Sigmoid colon (tissue), 7 donors: Measurements from ENCODE around the gene ASTN1. TPM values are rescaled to one million over a fixed set of nuclear protein-coding genes. Genes with fewer than 3 reads are reported as not detected.

Source experiments
- DNase-seq: peaks from one replicate; pipeline ENCODE4 v3.0.0-alpha.2; 2019
- H3K27ac ChIP-seq, 4 donors: fragments of 200-600 bp; sonication (generic); one replicate each; pipeline ENCODE4 v1.5.1; 2016 to 2019; ENCODE audit warnings: mild to moderate bottlenecking in 1 of 4
- H3K27me3 ChIP-seq, 3 donors: fragments of 200-600 bp; sonication (generic); one replicate each; pipeline ENCODE4 v1.5.1; 2019; ENCODE audit warnings: mild to moderate bottlenecking in 1 of 3
- H3K36me3 ChIP-seq, 4 donors: fragments of 200-600 bp; sonication (generic); one replicate each; pipeline ENCODE4 v1.5.1; 2016 to 2019
- H3K4me1 ChIP-seq, 4 donors: fragments of 200-600 bp; sonication (generic); one replicate each; pipeline ENCODE4 v1.5.1; 2017 to 2019
- H3K4me3 ChIP-seq, 4 donors: fragments of 200-600 bp; sonication (generic); one replicate each; pipeline ENCODE4 v1.5.1; 2017 to 2019; ENCODE audit warnings: mild to moderate bottlenecking in 2 of 4, moderate library complexity in 1 of 4
- H3K9me3 ChIP-seq, 4 donors: fragments of 200-600 bp in 3 of 4; sonication (generic) in 3 of 4; one replicate each; pipeline versions ENCODE4 v1.5.1 to v1.6.1; 2013 to 2019
- EP300 ChIP-seq, 4 donors: sonication (generic); formaldehyde crosslinking; IDR thresholded peaks; one replicate each; pipeline ENCODE4 v1.6.1; 2017; ENCODE audit warnings: antibody characterized with exemption in 4 of 4
- POLR2A ChIP-seq, 2 donors: fragments of 450-650 bp; IDR thresholded peaks; one replicate each; pipeline ENCODE4 v1.6.1; 2016; ENCODE audit warnings: antibody characterized with exemption in 2 of 2, mild to moderate bottlenecking in 2 of 2, moderate library complexity in 2 of 2
- POLR2AphosphoS5 ChIP-seq, 4 donors: sonication (generic); formaldehyde crosslinking; IDR thresholded peaks; one replicate each; pipeline ENCODE4 v1.6.1; 2017; ENCODE audit warnings: antibody characterized with exemption in 4 of 4
- WGBS, 2 donors: extraction: QIAGEN DNeasy Blood & Tissue Kit; methylation state at CpG; one replicate each; pipeline ENCODE4 v1.1.7; 2013; 5-methylcytosine and 5-hydroxymethylcytosine counted together
- intact Hi-C: fragments of 100-400 bp; cut with DNase I; formaldehyde crosslinking; loops from one replicate; pipeline ENCODE4 v1.15.1; 2023
- polyA plus RNA-seq, 3 donors: library from polyadenylated mRNA; stranded (reverse); fragments of 200-250 nt; gene quantifications; one replicate each; pipeline ENCODE4 v1.2.3, GENCODE V29; 2013
- total RNA-seq, 4 donors: library from RNA; depleted of rRNA; stranded (reverse); fragments of >200 nt; gene quantifications; one replicate each; pipeline ENCODE4 v1.1.0, GENCODE V29; 2016
- TF ChIP-seq, protein P1 (sequence below), 4 experiments: fragments of 450-650 bp in 3 of 4; fragments of 200-600 bp in 1 of 4; IDR thresholded peaks; one replicate each; pipeline ENCODE4 v1.5.1; 2016 to 2019; ENCODE audit warnings: antibody characterized with exemption in 4 of 4, mild to moderate bottlenecking in 3 of 4, moderate library complexity in 2 of 4
- donor health status: healthy with polysubstance abuse.
- donor health status: Bipolar disorder and iron deficiency.
- donor health status: healthy.

The ASTN1 gene
- total and polyA plus RNA-seq, 7 donors = 0.49 to 2.2 (median 1.4) TPM; not detected in 2

DNA sequence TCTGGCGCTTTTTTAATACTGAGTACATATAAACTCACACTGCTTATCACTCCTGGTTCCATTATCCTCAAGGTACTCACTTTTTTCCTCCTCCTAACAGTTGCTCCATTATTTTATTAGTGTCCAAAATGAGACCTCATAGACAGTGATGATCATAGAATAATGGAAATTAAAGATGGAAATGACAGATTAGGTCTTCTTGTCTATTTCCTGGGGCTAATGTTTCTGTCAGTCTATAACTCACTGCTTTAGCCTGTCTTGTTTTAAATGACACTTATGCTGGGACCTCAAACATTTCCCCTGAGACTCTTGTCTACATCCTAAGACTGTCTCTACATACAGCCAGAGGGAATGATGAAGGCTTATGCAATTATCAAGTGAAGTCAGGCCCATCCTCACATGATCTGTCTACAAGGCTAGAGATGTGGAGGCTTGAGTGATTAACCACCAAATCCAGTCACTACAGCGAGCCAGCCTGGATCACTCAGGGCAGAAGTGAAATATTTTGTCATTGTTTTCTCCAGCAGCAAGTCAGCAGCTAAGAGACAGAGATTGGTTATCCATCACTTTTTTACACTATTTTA lies 152.1 kb downstream of the ASTN1 start:
- Histone ChIP-seq H3K27ac (no peak overlapping the region), H3K36me3 (no peaks in the 10 kb centered on the region), H3K4me3 (no peak overlapping the region), H3K9me3 (no peaks in the 10 kb centered on the region), H3K27me3 (no peaks in the 10 kb centered on the region), H3K4me1 (no peaks in the 10 kb centered on the region)
- TF ChIP-seq, protein P1, sequence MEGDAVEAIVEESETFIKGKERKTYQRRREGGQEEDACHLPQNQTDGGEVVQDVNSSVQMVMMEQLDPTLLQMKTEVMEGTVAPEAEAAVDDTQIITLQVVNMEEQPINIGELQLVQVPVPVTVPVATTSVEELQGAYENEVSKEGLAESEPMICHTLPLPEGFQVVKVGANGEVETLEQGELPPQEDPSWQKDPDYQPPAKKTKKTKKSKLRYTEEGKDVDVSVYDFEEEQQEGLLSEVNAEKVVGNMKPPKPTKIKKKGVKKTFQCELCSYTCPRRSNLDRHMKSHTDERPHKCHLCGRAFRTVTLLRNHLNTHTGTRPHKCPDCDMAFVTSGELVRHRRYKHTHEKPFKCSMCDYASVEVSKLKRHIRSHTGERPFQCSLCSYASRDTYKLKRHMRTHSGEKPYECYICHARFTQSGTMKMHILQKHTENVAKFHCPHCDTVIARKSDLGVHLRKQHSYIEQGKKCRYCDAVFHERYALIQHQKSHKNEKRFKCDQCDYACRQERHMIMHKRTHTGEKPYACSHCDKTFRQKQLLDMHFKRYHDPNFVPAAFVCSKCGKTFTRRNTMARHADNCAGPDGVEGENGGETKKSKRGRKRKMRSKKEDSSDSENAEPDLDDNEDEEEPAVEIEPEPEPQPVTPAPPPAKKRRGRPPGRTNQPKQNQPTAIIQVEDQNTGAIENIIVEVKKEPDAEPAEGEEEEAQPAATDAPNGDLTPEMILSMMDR (IDR thresholded peaks at IDR 0.05) = no peak
- no peak for TF ChIP-seq EP300 (IDR thresholded peaks at IDR 0.05)
- TF ChIP-seq POLR2AphosphoS5 (IDR thresholded peaks at IDR 0.05) = no peak
- TF ChIP-seq POLR2A (IDR thresholded peaks at IDR 0.05) = no peak
- intact Hi-C loops = no loop called here
- 75 to 85% methylated on average over 2 of the region's 2 CpGs for WGBS, 2 donors
- DNase-seq = no peak

DNA sequence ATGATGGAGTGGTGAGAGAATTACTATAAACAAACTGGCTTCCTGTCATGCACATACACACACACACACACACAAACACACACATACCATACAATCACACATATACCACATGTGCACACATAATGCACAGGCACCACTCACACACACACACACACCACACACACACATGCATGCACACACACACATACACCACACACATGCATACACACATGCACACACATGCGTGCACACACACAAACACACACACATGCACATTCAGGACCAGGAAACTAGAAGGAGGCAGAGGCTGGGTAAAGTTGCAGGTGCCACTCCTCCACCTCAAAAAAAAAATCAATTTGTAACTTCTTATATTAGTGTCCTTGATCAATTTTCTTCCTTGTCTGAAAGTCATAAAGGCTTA lies 153.0 kb downstream of the ASTN1 start:
- TF ChIP-seq POLR2A (IDR thresholded peaks at IDR 0.05) (no peak), EP300 (IDR thresholded peaks at IDR 0.05) (no peak), POLR2AphosphoS5 (IDR thresholded peaks at IDR 0.05) (no peak)
- TF ChIP-seq, protein P1 (IDR thresholded peaks at IDR 0.05) = no peak
- H3K27ac ChIP-seq = no peak overlapping the region
- DNase-seq = no peak
- H3K36me3 ChIP-seq = no peaks in the 10 kb centered on the region
- no peaks in the 10 kb centered on the region for H3K4me1 ChIP-seq
- intact Hi-C loops = no loop called here
- H3K27me3 ChIP-seq = no peaks in the 10 kb centered on the region
- 85 to 90% methylated on average over 1 of the region's 1 CpG for WGBS, 2 donors
- H3K9me3 ChIP-seq = no peaks in the 10 kb centered on the region
- H3K4me3 ChIP-seq = no peak overlapping the region

DNA sequence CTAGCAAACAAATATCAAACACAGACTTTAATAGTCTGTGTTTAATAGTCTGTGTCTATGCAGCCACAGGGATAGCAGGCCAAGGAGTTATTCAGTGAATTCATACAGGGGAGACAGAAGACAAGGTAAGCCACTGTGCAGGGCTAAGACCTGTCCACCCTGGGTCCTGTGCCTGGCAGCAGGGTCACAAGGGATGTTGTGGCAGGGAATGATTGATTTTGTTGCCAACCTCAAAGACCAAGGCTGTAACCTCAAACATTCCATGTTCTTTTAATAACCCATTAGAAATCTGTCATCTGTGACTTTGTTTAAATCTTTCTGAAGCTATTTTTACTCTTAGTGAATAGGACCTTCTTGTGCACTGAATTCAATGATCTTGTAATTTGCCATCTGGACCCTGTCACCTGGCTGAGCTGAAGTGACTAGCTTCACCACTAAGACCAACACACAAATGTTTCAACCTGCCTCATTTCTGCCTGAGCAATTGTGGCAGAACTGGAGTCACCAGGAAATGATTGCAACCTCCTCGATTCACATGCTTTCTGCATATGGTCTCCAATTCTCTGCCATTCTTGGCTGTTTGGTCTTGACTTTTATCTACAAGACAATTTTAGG lies 154.2 kb downstream of the ASTN1 start:
- intact Hi-C loops = no loop called here

DNA sequence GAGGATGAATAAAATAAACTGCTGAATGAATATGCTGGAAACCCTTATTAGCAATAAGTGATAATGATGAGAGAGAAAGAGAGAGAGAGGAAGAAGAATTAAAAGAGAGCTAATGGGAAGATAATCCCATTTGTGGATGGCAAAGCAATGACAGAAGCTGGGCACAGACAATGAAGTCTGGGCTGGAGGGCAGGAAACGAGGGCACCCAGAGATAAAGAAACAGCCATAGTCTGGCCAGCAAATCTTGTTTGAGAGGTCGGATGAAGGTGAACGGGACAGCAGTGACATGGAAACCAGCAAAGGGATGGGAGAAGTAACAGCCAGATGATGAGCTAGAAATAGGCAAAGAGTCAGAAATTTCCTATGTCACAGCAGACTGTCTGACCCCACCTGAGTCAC lies 155.9 kb downstream of the ASTN1 start:
- no peak for DNase-seq
- Histone ChIP-seq H3K36me3 (no peaks in the 10 kb centered on the region), H3K27me3 (no peaks in the 10 kb centered on the region), H3K4me1 (no peaks in the 10 kb centered on the region), H3K27ac (no peak overlapping the region), H3K4me3 (no peak overlapping the region), H3K9me3 (no peaks in the 10 kb centered on the region)
- intact Hi-C loops = no loop called here
- whole genome bisulfite sequencing, 2 donors = 68 to 81% methylated on average over 3 of the region's 3 CpGs
- TF ChIP-seq POLR2A (IDR thresholded peaks at IDR 0.05) (no peak), POLR2AphosphoS5 (IDR thresholded peaks at IDR 0.05) (no peak), EP300 (IDR thresholded peaks at IDR 0.05) (no peak)
- TF ChIP-seq, protein P1 (IDR thresholded peaks at IDR 0.05) = no peak

More for the DNA sequence above, 154.2 kb downstream of the ASTN1 start:
- DNase-seq = no peak
- TF ChIP-seq, protein P1 (IDR thresholded peaks at IDR 0.05) = no peak
- TF ChIP-seq POLR2AphosphoS5 (IDR thresholded peaks at IDR 0.05) = no peak
- no peak for TF ChIP-seq EP300 (IDR thresholded peaks at IDR 0.05)
- no peak for TF ChIP-seq POLR2A (IDR thresholded peaks at IDR 0.05)
- Histone ChIP-seq H3K4me3 (no peak overlapping the region), H3K4me1 (no peaks in the 10 kb centered on the region), H3K36me3 (no peaks in the 10 kb centered on the region), H3K9me3 (no peaks in the 10 kb centered on the region), H3K27me3 (no peaks in the 10 kb centered on the region), H3K27ac (no peak overlapping the region)
- 58 to 73% methylated on average over 1 of the region's 1 CpG for WGBS, 2 donors
